Measurements from ENCODE around the gene LINC00305. TPM values are rescaled to one million over a fixed set of nuclear protein-coding genes. Genes with fewer than 3 reads are reported as not detected.

The LINC00305 gene
- total RNA-seq, 1 experiment from 2014 or later = not detected

DNA sequence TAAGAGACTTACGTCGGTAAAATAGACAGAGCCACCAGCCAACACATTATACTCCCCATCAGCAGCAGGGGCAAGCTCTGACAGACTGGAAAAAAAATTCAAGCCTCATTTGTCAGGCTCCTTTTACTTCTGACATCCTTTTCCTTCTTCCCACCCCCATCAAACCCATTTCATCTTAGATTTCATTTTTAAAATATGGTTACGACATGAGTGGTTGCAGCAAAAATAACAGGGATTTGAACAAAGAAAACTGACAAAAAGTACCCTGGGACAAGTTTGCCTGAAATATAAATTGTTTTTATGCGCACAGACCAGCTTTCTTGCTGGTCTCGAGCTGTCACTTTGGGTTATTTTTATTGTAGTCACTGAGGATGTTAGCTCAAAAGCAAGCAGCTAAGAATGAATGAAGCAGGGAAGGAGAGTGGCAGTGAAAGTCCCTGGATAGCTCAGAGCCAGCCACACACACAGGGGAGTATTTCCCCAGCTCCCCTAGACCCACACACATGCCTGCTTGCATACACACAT lies 30.7 kb upstream of the LINC00305 start:
- no TSS peak for BruUV-seq (replicated peaks)
- no peaks in the 10 kb centered on the region for H3K36me3 ChIP-seq (ENCODE audit: control insufficient read depth, insufficient read depth, low read length)
- Mint-ChIP-seq H3K4me3 (ENCODE audit: unreplicated experiment) (no peak overlapping the region), H3K27me3 (ENCODE audit: insufficient read depth, unreplicated experiment) (no peaks in the 10 kb centered on the region), H3K36me3 (ENCODE audit: insufficient read depth, unreplicated experiment) (no peaks in the 10 kb centered on the region), H3K4me1 (ENCODE audit: low read depth, unreplicated experiment) (no peaks in the 10 kb centered on the region), H3K9me3 (ENCODE audit: unreplicated experiment) (no peaks in the 10 kb centered on the region), H3K27ac (ENCODE audit: unreplicated experiment) (no peak overlapping the region)
- no peak overlapping the region for H3K4me3 ChIP-seq (ENCODE audit: low read depth, low read length)
- DNase-seq = no peak
- H3K27me3 ChIP-seq (replicated peaks; ENCODE audit: control insufficient read depth, insufficient read depth, low read length) = no peaks in the 10 kb centered on the region
- ChIA-PET CTCF (no interaction called here), POLR2A (no interaction called here)
- intact Hi-C loops (cut with micrococcal nuclease; ENCODE audit: unreplicated experiment) = no loop called here
- no peaks in the 10 kb centered on the region for H3K9me3 ChIP-seq
- TF ChIP-seq, protein P1, sequence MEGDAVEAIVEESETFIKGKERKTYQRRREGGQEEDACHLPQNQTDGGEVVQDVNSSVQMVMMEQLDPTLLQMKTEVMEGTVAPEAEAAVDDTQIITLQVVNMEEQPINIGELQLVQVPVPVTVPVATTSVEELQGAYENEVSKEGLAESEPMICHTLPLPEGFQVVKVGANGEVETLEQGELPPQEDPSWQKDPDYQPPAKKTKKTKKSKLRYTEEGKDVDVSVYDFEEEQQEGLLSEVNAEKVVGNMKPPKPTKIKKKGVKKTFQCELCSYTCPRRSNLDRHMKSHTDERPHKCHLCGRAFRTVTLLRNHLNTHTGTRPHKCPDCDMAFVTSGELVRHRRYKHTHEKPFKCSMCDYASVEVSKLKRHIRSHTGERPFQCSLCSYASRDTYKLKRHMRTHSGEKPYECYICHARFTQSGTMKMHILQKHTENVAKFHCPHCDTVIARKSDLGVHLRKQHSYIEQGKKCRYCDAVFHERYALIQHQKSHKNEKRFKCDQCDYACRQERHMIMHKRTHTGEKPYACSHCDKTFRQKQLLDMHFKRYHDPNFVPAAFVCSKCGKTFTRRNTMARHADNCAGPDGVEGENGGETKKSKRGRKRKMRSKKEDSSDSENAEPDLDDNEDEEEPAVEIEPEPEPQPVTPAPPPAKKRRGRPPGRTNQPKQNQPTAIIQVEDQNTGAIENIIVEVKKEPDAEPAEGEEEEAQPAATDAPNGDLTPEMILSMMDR (IDR thresholded peaks at IDR 0.05; ENCODE audit: insufficient read depth in 1 of 2, low read depth in 1 of 2, low read length in 1 of 2, severe bottlenecking in 1 of 2, unreplicated experiment in 1 of 2) = no peak
- no peaks in the 10 kb centered on the region for H3K4me1 ChIP-seq

DNA sequence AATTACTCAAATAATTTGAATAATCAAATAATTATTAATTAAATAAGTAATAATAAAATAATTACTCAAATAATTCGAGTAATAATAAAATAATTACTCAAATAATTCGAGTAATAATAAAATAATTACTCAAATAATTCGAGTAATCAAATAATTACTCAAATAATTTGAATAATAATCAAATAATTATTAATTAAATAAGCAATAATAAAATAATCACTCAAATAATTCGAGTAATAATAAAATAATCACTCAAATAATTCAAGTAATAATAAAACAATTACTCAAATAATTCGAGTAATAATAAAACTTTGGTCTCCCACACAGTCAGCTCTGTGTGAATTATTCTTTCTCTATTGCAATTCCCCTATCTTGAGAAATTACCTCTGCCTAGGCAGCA lies 30.0 kb upstream of the LINC00305 start:
- Histone ChIP-seq H3K9me3 (no peaks in the 10 kb centered on the region), H3K4me3 (ENCODE audit: low read depth, low read length) (no peak overlapping the region), H3K36me3 (ENCODE audit: control insufficient read depth, insufficient read depth, low read length) (no peaks in the 10 kb centered on the region), H3K27me3 (replicated peaks; ENCODE audit: control insufficient read depth, insufficient read depth, low read length) (no peaks in the 10 kb centered on the region), H3K4me1 (no peaks in the 10 kb centered on the region)
- Mint-ChIP-seq H3K9me3 (ENCODE audit: unreplicated experiment) (no peaks in the 10 kb centered on the region), H3K4me3 (ENCODE audit: unreplicated experiment) (no peak overlapping the region), H3K27ac (ENCODE audit: unreplicated experiment) (no peak overlapping the region), H3K36me3 (ENCODE audit: insufficient read depth, unreplicated experiment) (no peaks in the 10 kb centered on the region), H3K4me1 (ENCODE audit: low read depth, unreplicated experiment) (no peaks in the 10 kb centered on the region), H3K27me3 (ENCODE audit: insufficient read depth, unreplicated experiment) (no peaks in the 10 kb centered on the region)
- TF ChIP-seq, protein P1 (IDR thresholded peaks at IDR 0.05; ENCODE audit: insufficient read depth in 1 of 2, low read depth in 1 of 2, low read length in 1 of 2, severe bottlenecking in 1 of 2, unreplicated experiment in 1 of 2) = no peak
- no TSS peak for BruUV-seq (replicated peaks)
- DNase-seq = no peak
- intact Hi-C loops (cut with micrococcal nuclease; ENCODE audit: unreplicated experiment) = no loop called here
- POLR2A ChIA-PET = no interaction called here
- CTCF ChIA-PET = no interaction called here

DNA sequence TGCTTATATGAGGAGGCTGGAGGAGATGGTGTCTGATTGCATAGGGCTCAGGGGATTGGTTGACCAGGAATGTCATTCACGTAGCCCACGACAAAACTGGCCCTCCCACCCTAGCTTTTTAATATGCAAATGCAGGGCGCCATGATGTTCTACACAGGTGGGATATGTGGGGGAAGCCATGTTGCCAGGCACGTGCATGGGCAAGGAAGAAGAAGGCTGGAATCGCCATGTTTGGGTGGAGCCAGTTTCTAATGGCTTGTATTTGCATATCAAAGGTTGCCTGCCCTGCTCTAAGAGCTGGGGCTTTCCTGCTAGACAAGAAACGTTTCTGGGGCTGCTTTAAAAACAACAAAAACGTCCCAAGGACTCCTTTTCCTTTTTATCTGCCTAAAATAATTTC lies 26.5 kb upstream of the LINC00305 start:
- intact Hi-C loops (cut with micrococcal nuclease; ENCODE audit: unreplicated experiment) = no loop called here
- Mint-ChIP-seq H3K27me3 (ENCODE audit: insufficient read depth, unreplicated experiment) (no peaks in the 10 kb centered on the region), H3K4me1 (ENCODE audit: low read depth, unreplicated experiment) (no peaks in the 10 kb centered on the region), H3K27ac (ENCODE audit: unreplicated experiment) (no peak overlapping the region), H3K9me3 (ENCODE audit: unreplicated experiment) (no peaks in the 10 kb centered on the region), H3K36me3 (ENCODE audit: insufficient read depth, unreplicated experiment) (no peaks in the 10 kb centered on the region), H3K4me3 (ENCODE audit: unreplicated experiment) (no peak overlapping the region)
- DNase-seq = no peak
- no peaks in the 10 kb centered on the region for H3K36me3 ChIP-seq (ENCODE audit: control insufficient read depth, insufficient read depth, low read length)
- no TSS peak for BruUV-seq (replicated peaks)
- TF ChIP-seq, protein P1 (IDR thresholded peaks at IDR 0.05; ENCODE audit: insufficient read depth in 1 of 2, low read depth in 1 of 2, low read length in 1 of 2, severe bottlenecking in 1 of 2, unreplicated experiment in 1 of 2) = no peak
- no peaks in the 10 kb centered on the region for H3K9me3 ChIP-seq
- H3K4me1 ChIP-seq = no peaks in the 10 kb centered on the region
- no peaks in the 10 kb centered on the region for H3K27me3 ChIP-seq (replicated peaks; ENCODE audit: control insufficient read depth, insufficient read depth, low read length)
- no peak overlapping the region for H3K4me3 ChIP-seq (ENCODE audit: low read depth, low read length)
- ChIA-PET CTCF (no interaction called here), POLR2A (no interaction called here)

Data from Caco-2 (cell line).